DOHH2 (cell line): Measurements from ENCODE around the gene ANTXR2.

Experiments used
- EZH2phosphoT487 ChIP-seq: fragments of 200-600 bp; sonication (generic); IDR thresholded peaks from 2 replicates; pipeline ENCODE4 v1.6.1; 2017; ENCODE audit warnings: borderline replicate concordance, mild to moderate bottlenecking, antibody characterized with exemption, low read length, moderate library complexity, mixed read lengths
- TF ChIP-seq, protein P1 (sequence below): fragments of 200-600 bp; sonication (generic); IDR thresholded peaks from one replicate; pipeline ENCODE4 v1.5.1; 2014; ENCODE audit warnings: antibody characterized with exemption, mild to moderate bottlenecking, low read depth, low read length; ENCODE audit not compliant: poor library complexity, severe bottlenecking

GRCh38 chr4:79900182-79900581 lies 172.8 kb downstream of the ANTXR2 start:
- TF ChIP-seq, protein P1, sequence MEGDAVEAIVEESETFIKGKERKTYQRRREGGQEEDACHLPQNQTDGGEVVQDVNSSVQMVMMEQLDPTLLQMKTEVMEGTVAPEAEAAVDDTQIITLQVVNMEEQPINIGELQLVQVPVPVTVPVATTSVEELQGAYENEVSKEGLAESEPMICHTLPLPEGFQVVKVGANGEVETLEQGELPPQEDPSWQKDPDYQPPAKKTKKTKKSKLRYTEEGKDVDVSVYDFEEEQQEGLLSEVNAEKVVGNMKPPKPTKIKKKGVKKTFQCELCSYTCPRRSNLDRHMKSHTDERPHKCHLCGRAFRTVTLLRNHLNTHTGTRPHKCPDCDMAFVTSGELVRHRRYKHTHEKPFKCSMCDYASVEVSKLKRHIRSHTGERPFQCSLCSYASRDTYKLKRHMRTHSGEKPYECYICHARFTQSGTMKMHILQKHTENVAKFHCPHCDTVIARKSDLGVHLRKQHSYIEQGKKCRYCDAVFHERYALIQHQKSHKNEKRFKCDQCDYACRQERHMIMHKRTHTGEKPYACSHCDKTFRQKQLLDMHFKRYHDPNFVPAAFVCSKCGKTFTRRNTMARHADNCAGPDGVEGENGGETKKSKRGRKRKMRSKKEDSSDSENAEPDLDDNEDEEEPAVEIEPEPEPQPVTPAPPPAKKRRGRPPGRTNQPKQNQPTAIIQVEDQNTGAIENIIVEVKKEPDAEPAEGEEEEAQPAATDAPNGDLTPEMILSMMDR, result no peak
- TF ChIP-seq EZH2phosphoT487, result no peak
